Right ventricle myocardium inferior (tissue), 1 donor: Measurements from ENCODE around the gene ELAVL2. TPM values are rescaled to one million over a fixed set of nuclear protein-coding genes. Genes with fewer than 3 reads are reported as not detected.

Source experiments
- ATAC-seq: fragments of 200-7000 bp; cut with Tn5 transposase; one replicate; pipeline ENCODE4 v1.9.1; 2020; ENCODE audit warnings: mild to moderate bottlenecking, moderate library complexity
- DNase-seq: peaks from one replicate; pipeline ENCODE4 v3.0.0; 2021; ENCODE audit errors: missing footprints
- intact Hi-C: fragments of 100-400 bp; cut with DNase I; formaldehyde crosslinking; loops from one replicate; pipeline ENCODE4 v1.11.0; 2022
- long read RNA-seq: library from polyadenylated mRNA; unstranded; transcript quantifications from one replicate; pipeline ENCODE4 v2.0.0, GENCODE V29; 2021
- total RNA-seq: library from RNA; stranded (reverse); fragmentation: NEBNext Ultra II Directional; extraction: Animal tissue kit (Norgen Biotek cat#: 25700); gene quantifications from one replicate; pipeline ENCODE4 v1.2.1, GENCODE V29; 2021
- donor health status: DM: no; HTN: yes; CAD: no; lungs with severe emphysema.

ELAVL2 gene
- not detected for total RNA-seq
- long read RNA-seq, result 0 reads

GRCh38 chr9:23826120-23826629 lies at the start of gene ELAVL2:
Gene ELAVL2, minus strand, starts transcription at chr9:23826240. Its CDS starts 64,006 bp downstream, at chr9:23762234.
- intact Hi-C loops, result no loop called here
- peak; percentile 90 for ATAC-seq
- DNase-seq, result peak; percentile 90

- no peak for ATAC-seq
- intact Hi-C loops, result no loop called here
- no peak for DNase-seq
These were observed 32.2 kb upstream of the ELAVL2 start for GRCh38 chr9:23858234-23858633.

GRCh38 chr9:23855873-23856604 lies 30.0 kb upstream of the ELAVL2 start:
- DNase-seq, result no peak
- no peak for ATAC-seq
- intact Hi-C loops, result no loop called here

GRCh38 chr9:23850690-23851629 lies 24.9 kb upstream of the ELAVL2 start:
- DNase-seq, result no peak
- no peak for ATAC-seq

GRCh38 chr9:23850242-23850689 lies 24.2 kb upstream of the ELAVL2 start:
- ATAC-seq, result no peak
- DNase-seq, result no peak
- intact Hi-C loops, result no loop called here

More at GRCh38 chr9:23850690-23851629, 24.9 kb upstream of the ELAVL2 start:
- intact Hi-C loops, result no loop called here

- intact Hi-C loops, result no loop called here
- DNase-seq (no peak), ATAC-seq (no peak)
These were observed 23.5 kb upstream of the ELAVL2 start for GRCh38 chr9:23849379-23850035.

- no peak for ATAC-seq
- DNase-seq, result no peak
- intact Hi-C loops, result no loop called here
These were observed 16.6 kb upstream of the ELAVL2 start for GRCh38 chr9:23842565-23843129.

GRCh38 chr9:23841304-23841703 lies 15.3 kb upstream of the ELAVL2 start:
- no peak for ATAC-seq
- DNase-seq, result no peak
- intact Hi-C loops, result no loop called here

- DNase-seq (no peak), ATAC-seq (no peak)
- intact Hi-C loops, result no loop called here
These were observed 11.0 kb upstream of the ELAVL2 start for GRCh38 chr9:23837038-23837437.

- ATAC-seq, result no peak
- no peak for DNase-seq
- intact Hi-C loops, result no loop called here
These were observed 5.1 kb upstream of the ELAVL2 start for GRCh38 chr9:23830929-23831730.

- ATAC-seq, result no peak
- intact Hi-C loops, result no loop called here
- no peak for DNase-seq
These were observed 4.4 kb upstream of the ELAVL2 start for GRCh38 chr9:23830476-23830805.

- no peak for ATAC-seq
- intact Hi-C loops, result no loop called here
These were observed 3.8 kb upstream of the ELAVL2 start for GRCh38 chr9:23829580-23830475.

GRCh38 chr9:23825700-23826099 lies 340 bp downstream of the ELAVL2 start:
- no peak for DNase-seq
- no peak for ATAC-seq
- intact Hi-C loops, result no loop called here

More at GRCh38 chr9:23829580-23830475, 3.8 kb upstream of the ELAVL2 start:
- no peak for DNase-seq

GRCh38 chr9:23824830-23825591 lies 1.0 kb downstream of the ELAVL2 start:
- intact Hi-C loops, result no loop called here
- DNase-seq, result peak; percentile 60
- no peak for ATAC-seq

GRCh38 chr9:23823986-23824829 lies 1.8 kb downstream of the ELAVL2 start:
- ATAC-seq (no peak), DNase-seq (no peak)
- intact Hi-C loops, result no loop called here

GRCh38 chr9:23823269-23823668 lies 2.8 kb downstream of the ELAVL2 start:
- intact Hi-C loops, result no loop called here
- ATAC-seq, result no peak
- DNase-seq, result no peak
